B cell (primary cell): ENCODE results near the gene MMP21. TPM values are rescaled to one million over a fixed set of nuclear protein-coding genes. Genes with fewer than 3 reads are reported as not detected.

Experiments
- ATAC-seq: fragments of 200-7000 bp; cut with Tn5 transposase; one replicate; pipeline ENCODE4 v1.10.0; 2021; ENCODE audit warnings: low read depth, mild to moderate bottlenecking, moderate number of reproducible peaks, moderate library complexity
- CTCF ChIA-PET: fragments of 350-600 bp; sonication (Branson Sonifier 250); formaldehyde crosslinking; loops from one replicate; lab custom pipeline; 2021; ENCODE audit warnings: antibody characterized with exemption, inconsistent platforms; lab: Charles Lee
- POLR2A ChIA-PET: fragments of 350-600 bp; sonication (Branson Sonifier 250); formaldehyde crosslinking; loops from one replicate; lab custom pipeline; 2021; ENCODE audit warnings: antibody characterized with exemption; lab: Charles Lee
- DNase-seq: peaks from one replicate; pipeline ENCODE4 v3.0.0; 2013
- H2AFZ ChIP-seq: 2 replicates; pipeline ENCODE4 v1.6.1; 2012; ENCODE audit warnings: mild to moderate bottlenecking, low read depth, low read length; ENCODE audit not compliant: insufficient read depth, poor library complexity, severe bottlenecking
- H3K27ac ChIP-seq, 2 donors: 1 replicate in 1 of 2; 2 replicates in 1 of 2; pipeline ENCODE4 v1.5.1; 2012 to 2013; ENCODE audit warnings: low read length in 2 of 2, mild to moderate bottlenecking in 2 of 2, moderate library complexity in 1 of 2
- H3K27me3 ChIP-seq, 4 experiments: fragments of 200-600 bp in 1 of 4; sonication (generic) in 1 of 4; replicated peaks in 1 of 4; 1 replicate in 2 of 4; 2 replicates in 2 of 4; pipeline versions ENCODE4 v1.6.1 to v1.7.0; 2013 to 2016; ENCODE audit warnings: low read length in 3 of 4, mild to moderate bottlenecking in 2 of 4, mixed read lengths in 1 of 4, moderate library complexity in 1 of 4; ENCODE audit not compliant: insufficient read depth in 4 of 4, control insufficient read depth in 3 of 4; ENCODE audit errors: control extremely low read depth in 1 of 4
- H3K36me3 ChIP-seq, 2 experiments: replicated peaks in 1 of 2; 1 replicate in 1 of 2; 2 replicates in 1 of 2; pipeline versions ENCODE4 v1.6.1 to v1.7.1; 2013; ENCODE audit warnings: low read length in 1 of 2; ENCODE audit not compliant: insufficient read depth in 2 of 2, control insufficient read depth in 1 of 2; ENCODE audit errors: control extremely low read depth in 1 of 2, extremely low read depth in 1 of 2
- H3K4me1 ChIP-seq, 2 donors: fragments of 200-600 bp in 1 of 2; sonication (generic) in 1 of 2; 1 replicate in 1 of 2; 2 replicates in 1 of 2; pipeline versions ENCODE4 v1.5.1 to v1.6.1; 2013 to 2017; ENCODE audit warnings: low read length in 2 of 2; ENCODE audit not compliant: control insufficient read depth in 2 of 2, insufficient read depth in 2 of 2
- H3K4me2 ChIP-seq: replicated peaks from 2 replicates; pipeline ENCODE3; 2012; ENCODE audit warnings: mild to moderate bottlenecking, low read depth, low read length; ENCODE audit not compliant: poor library complexity, severe bottlenecking
- H3K4me3 ChIP-seq, 5 experiments: fragments of 200-600 bp in 1 of 5; sonication (generic) in 1 of 5; 1 replicate in 3 of 5; 2 replicates in 2 of 5; pipeline versions ENCODE4 v1.5.1 to v1.7.0; 2011 to 2016; ENCODE audit warnings: low read length in 4 of 5, mild to moderate bottlenecking in 4 of 5, low read depth in 2 of 5, control low read depth in 1 of 5, moderate library complexity in 1 of 5; ENCODE audit not compliant: insufficient read depth in 1 of 5; ENCODE audit errors: control extremely low read depth in 1 of 5, extremely low read depth in 1 of 5
- H3K79me2 ChIP-seq: fragments of 200-600 bp; sonication (generic); one replicate; pipeline ENCODE4 v1.6.0; 2016; ENCODE audit warnings: low read length; ENCODE audit not compliant: control insufficient read depth, insufficient read depth
- H3K9ac ChIP-seq: fragments of 200-600 bp; sonication (generic); 2 replicates; pipeline ENCODE4 v1.6.1; 2017; ENCODE audit warnings: mild to moderate bottlenecking, low read length, moderate library complexity
- H3K9me3 ChIP-seq, 3 donors: one replicate each; pipeline versions ENCODE4 v1.6.1 to v1.7.1; 2013; ENCODE audit warnings: low read length in 2 of 3; ENCODE audit not compliant: control insufficient read depth in 2 of 3, insufficient read depth in 1 of 3; ENCODE audit errors: control extremely low read depth in 1 of 3
- H4K20me1 ChIP-seq: 2 replicates; pipeline ENCODE4 v1.6.0; 2012; ENCODE audit warnings: mild to moderate bottlenecking, low read length; ENCODE audit not compliant: insufficient read depth, control insufficient read depth, poor library complexity, severe bottlenecking
- H3K27ac Mint-ChIP-seq: one replicate; pipeline ENCODE4 v1.8.0; 2021; ENCODE audit warnings: mixed read lengths
- H3K27me3 Mint-ChIP-seq: one replicate; pipeline ENCODE4 v1.8.0; 2021; ENCODE audit warnings: mixed read lengths
- H3K4me1 Mint-ChIP-seq: one replicate; pipeline ENCODE4 v1.8.0; 2021; ENCODE audit warnings: mixed read lengths
- H3K4me3 Mint-ChIP-seq: one replicate; pipeline ENCODE4 v1.8.0; 2021; ENCODE audit warnings: mixed read lengths
- H3K9me3 Mint-ChIP-seq: one replicate; pipeline ENCODE4 v1.8.0; 2022; ENCODE audit warnings: mixed read lengths; ENCODE audit not compliant: insufficient read depth
- EZH2 ChIP-seq: IDR thresholded peaks from 2 replicates; pipeline ENCODE4 v1.6.1; 2012; ENCODE audit warnings: borderline replicate concordance, low read depth, mild to moderate bottlenecking, moderate library complexity, low read length; ENCODE audit not compliant: insufficient read depth, poor library complexity, severe bottlenecking
- WGBS: methylation state at CpG from one replicate; pipeline ENCODE4 v1.1.5; 2013; ENCODE audit warnings: missing lambda C conversion rate; ENCODE audit not compliant: insufficient coverage; 5-methylcytosine and 5-hydroxymethylcytosine counted together
- intact Hi-C: fragments of 100-400 bp; cut with micrococcal nuclease; formaldehyde crosslinking; loops from one replicate; pipeline ENCODE4 v1.10.0; 2022
- polyA plus RNA-seq: library from polyadenylated mRNA; depleted of rRNA; stranded (reverse); fragments of >200 nt; gene quantifications from 2 replicates; pipeline ENCODE4 v1.2.3, GENCODE V29; 2012
- total RNA-seq, 2 donors: library from RNA; stranded (reverse); fragments of 120-200 nt in 1 of 2; gene quantifications; 1 replicate in 1 of 2; 2 replicates in 1 of 2; pipeline versions ENCODE4 v1.2.3 to v1.2.4, GENCODE V29; 2013 to 2022
- TF ChIP-seq, protein P1 (sequence below): fragments of 200-600 bp; IDR thresholded peaks from one replicate; pipeline ENCODE4 v1.8.0; 2022; ENCODE audit warnings: antibody characterized with exemption, mild to moderate bottlenecking

The MMP21 gene
- total and polyA plus RNA-seq, 2 donors (not counting 1 experiment from before 2014, with no cell fraction given): 0.15 to 0.18 TPM

DNA sequence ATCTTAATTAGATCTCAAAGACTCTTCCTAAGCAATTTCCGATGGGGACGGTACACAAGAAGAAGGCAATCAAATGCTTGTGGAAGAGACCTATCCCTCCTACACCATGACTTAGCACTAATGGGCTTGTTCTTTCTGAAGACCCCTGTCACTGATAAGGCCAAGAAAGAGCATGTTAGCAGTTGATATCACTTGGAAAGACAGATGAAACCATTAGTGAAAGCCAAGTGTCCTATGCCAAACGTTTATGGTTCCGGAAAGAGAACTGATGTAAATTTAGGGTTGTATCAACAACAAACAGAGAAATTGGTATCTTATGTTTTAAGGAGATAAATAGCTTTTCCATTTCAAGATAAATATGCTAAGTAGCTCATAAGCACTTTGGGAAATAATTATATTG, 40.9 kb upstream of the MMP21 start:
- no peak overlapping the region for H3K9ac ChIP-seq
- Mint-ChIP-seq H3K9me3 (no peaks in the 10 kb centered on the region), H3K4me3 (no peak overlapping the region), H3K27me3 (no peaks in the 10 kb centered on the region), H3K4me1 (peaks cover 13% of the 10 kb centered on the region), H3K27ac (no peak overlapping the region)
- H3K4me2 ChIP-seq: no peak overlapping the region
- ChIA-PET POLR2A (no interaction called here), CTCF (interaction anchor here (0.5 kb wide), 1 partner anchor 183 kb away, joined by 3 read pairs; no protein-coding TSS in a partner anchor)
- WGBS: no CpG with 5 or more reads among the region's 4 CpGs
- H3K4me1 ChIP-seq: peaks cover 0 to 2% of the 10 kb centered on the region in 2 donors
- no peak for DNase-seq
- H3K27ac ChIP-seq: no peak overlapping the region
- no peaks in the 10 kb centered on the region for H3K27me3 ChIP-seq
- H4K20me1 ChIP-seq: no peaks in the 10 kb centered on the region
- TF ChIP-seq, protein P1, sequence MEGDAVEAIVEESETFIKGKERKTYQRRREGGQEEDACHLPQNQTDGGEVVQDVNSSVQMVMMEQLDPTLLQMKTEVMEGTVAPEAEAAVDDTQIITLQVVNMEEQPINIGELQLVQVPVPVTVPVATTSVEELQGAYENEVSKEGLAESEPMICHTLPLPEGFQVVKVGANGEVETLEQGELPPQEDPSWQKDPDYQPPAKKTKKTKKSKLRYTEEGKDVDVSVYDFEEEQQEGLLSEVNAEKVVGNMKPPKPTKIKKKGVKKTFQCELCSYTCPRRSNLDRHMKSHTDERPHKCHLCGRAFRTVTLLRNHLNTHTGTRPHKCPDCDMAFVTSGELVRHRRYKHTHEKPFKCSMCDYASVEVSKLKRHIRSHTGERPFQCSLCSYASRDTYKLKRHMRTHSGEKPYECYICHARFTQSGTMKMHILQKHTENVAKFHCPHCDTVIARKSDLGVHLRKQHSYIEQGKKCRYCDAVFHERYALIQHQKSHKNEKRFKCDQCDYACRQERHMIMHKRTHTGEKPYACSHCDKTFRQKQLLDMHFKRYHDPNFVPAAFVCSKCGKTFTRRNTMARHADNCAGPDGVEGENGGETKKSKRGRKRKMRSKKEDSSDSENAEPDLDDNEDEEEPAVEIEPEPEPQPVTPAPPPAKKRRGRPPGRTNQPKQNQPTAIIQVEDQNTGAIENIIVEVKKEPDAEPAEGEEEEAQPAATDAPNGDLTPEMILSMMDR: no peak
- no peak for TF ChIP-seq EZH2
- intact Hi-C loops: no loop called here
- H3K4me3 ChIP-seq: no peak overlapping the region
- H3K79me2 ChIP-seq: no peaks in the 10 kb centered on the region
- H3K9me3 ChIP-seq: no peaks in the 10 kb centered on the region
- peaks cover 1 to 18% of the 10 kb centered on the region in 2 experiments for H3K36me3 ChIP-seq
- ATAC-seq: no peak
- H2AFZ ChIP-seq: no peak overlapping the region

DNA sequence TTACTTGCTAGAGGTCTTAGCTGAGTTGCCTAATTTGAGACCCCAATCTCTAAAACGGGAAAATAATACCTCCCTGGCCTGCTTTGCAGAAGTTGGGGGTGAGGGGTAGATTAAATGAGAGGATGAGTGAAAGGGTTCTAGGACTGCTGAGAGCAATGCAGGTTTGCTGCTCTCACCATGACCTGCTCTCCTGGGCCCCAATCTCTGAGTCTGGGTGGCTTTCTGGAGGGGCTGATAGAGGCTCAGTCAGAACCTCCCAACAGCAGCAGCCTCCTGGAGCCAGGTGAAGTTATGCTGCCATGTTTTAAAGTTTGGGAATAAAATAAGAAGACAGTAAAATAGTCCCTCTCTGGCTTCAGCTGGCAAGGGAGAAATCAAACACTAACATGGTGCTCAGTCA, 40.1 kb upstream of the MMP21 start:
- Mint-ChIP-seq H3K4me3 (no peak overlapping the region), H3K27me3 (no peaks in the 10 kb centered on the region), H3K27ac (no peak overlapping the region), H3K4me1 (peaks cover 6% of the 10 kb centered on the region), H3K9me3 (no peaks in the 10 kb centered on the region)
- H3K9ac ChIP-seq: no peak overlapping the region
- H2AFZ ChIP-seq: no peak overlapping the region
- H3K36me3 ChIP-seq: peaks cover 1 to 21% of the 10 kb centered on the region in 2 experiments
- ATAC-seq (no peak), DNase-seq (no peak)
- no peaks in the 10 kb centered on the region for H3K9me3 ChIP-seq
- H3K27ac ChIP-seq: no peak overlapping the region
- no peaks in the 10 kb centered on the region for H3K27me3 ChIP-seq
- ChIA-PET CTCF (no interaction called here), POLR2A (no interaction called here)
- no peak overlapping the region for H3K4me2 ChIP-seq
- no peak for TF ChIP-seq EZH2
- TF ChIP-seq, protein P1: no peak
- no peaks in the 10 kb centered on the region for H3K79me2 ChIP-seq
- H4K20me1 ChIP-seq: no peaks in the 10 kb centered on the region
- H3K4me1 ChIP-seq: peaks cover 0 to 2% of the 10 kb centered on the region in 2 donors
- no CpG with 5 or more reads among the region's 1 CpG for WGBS
- H3K4me3 ChIP-seq: no peak overlapping the region
- intact Hi-C loops: no loop called here
